ENCODE results near the gene NIPAL1.

DNA sequence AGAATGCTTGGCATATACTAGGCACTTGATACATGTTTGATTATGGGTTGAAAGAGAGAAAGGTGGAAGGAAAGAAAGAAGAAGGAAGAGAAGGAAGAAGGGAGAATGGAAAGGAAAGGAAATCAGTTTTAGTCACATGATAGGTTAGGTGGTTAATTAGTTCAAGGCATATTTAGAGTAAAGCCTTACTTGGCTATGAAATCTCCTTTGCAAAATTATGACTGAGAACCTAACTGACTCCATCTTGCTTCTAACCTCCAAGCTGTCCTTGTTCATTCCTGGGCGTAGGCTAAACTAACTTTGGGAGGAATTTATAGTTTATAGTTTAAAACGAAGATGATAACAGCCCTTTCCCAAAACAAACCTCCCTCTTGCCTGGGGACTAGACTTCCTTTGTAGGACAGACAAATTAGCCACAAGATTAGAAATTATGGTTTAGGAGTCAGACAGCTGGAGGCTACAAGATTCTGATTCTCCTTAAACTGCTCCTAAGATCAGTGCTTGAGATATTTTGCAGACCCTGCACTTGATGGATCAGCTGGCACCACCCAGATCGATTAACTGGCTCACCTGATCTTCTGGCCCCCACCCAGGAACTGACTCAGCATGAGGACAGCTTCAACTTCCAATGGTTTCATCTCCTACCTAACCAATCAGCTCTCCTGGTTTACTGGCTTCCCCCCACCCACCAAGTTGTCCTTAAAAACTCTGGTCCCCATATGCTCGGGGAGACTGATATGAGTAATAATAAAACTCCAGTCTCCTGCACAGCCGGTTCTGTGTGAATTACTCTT lies 62.5 kb downstream of the NIPAL1 start:
- no peak for TF ChIP-seq POLR2AphosphoS5 (IDR thresholded peaks at IDR 0.05; ENCODE audit: low read depth, low read length)
- no peak for TF ChIP-seq POLR2A (IDR thresholded peaks at IDR 0.05; ENCODE audit: low read depth, low read length)
- TF ChIP-seq PAX5 (IDR thresholded peaks at IDR 0.05; ENCODE audit: insufficient read depth, low read length, severe bottlenecking), result no peak
- no peak for TF ChIP-seq TAF1 (IDR thresholded peaks at IDR 0.05; ENCODE audit: low read depth, low read length)

Data from GM12891 (cell line).